ENCODE measurements around the gene TICAM2.

DNA sequence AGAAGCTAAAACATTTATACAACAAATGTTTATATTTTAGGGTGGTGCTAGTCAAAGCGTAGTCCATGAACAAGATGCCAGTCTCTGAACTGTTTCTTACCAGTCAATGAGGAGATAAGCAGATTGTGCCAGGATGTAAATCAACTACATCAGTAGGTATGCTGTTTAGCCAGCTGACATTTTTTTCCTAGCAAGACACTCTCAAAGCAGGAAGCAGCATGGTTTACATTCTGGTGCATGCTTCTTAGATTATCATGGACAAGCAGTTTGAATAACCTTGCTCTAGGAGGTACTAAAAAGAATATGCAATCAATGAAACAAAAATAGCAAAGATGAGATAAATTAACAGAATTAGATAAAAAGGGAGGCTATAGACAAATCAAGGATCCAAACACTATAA lies 17.0 kb downstream of the TICAM2 start:
- TF ChIP-seq MYNN (tag by site-specific recombination; IDR thresholded peaks at IDR 0.05; ENCODE audit: borderline replicate concordance) (no peak), CTCF (tag by site-specific recombination; IDR thresholded peaks at IDR 0.05) (no peak), ZNF664 (tag by site-specific recombination; IDR thresholded peaks at IDR 0.05) (no peak), MEIS1 (CRISPR knock-in tag; IDR thresholded peaks at IDR 0.05; ENCODE audit: borderline replicate concordance) (no peak), ZNF658 (tag by site-specific recombination; IDR thresholded peaks at IDR 0.05) (no peak), SP2 (tag by site-specific recombination; IDR thresholded peaks at IDR 0.05) (no peak), MZF1 (tag by site-specific recombination; IDR thresholded peaks at IDR 0.05; ENCODE audit: borderline replicate concordance) (no peak)
- TF ChIP-seq, protein P1, sequence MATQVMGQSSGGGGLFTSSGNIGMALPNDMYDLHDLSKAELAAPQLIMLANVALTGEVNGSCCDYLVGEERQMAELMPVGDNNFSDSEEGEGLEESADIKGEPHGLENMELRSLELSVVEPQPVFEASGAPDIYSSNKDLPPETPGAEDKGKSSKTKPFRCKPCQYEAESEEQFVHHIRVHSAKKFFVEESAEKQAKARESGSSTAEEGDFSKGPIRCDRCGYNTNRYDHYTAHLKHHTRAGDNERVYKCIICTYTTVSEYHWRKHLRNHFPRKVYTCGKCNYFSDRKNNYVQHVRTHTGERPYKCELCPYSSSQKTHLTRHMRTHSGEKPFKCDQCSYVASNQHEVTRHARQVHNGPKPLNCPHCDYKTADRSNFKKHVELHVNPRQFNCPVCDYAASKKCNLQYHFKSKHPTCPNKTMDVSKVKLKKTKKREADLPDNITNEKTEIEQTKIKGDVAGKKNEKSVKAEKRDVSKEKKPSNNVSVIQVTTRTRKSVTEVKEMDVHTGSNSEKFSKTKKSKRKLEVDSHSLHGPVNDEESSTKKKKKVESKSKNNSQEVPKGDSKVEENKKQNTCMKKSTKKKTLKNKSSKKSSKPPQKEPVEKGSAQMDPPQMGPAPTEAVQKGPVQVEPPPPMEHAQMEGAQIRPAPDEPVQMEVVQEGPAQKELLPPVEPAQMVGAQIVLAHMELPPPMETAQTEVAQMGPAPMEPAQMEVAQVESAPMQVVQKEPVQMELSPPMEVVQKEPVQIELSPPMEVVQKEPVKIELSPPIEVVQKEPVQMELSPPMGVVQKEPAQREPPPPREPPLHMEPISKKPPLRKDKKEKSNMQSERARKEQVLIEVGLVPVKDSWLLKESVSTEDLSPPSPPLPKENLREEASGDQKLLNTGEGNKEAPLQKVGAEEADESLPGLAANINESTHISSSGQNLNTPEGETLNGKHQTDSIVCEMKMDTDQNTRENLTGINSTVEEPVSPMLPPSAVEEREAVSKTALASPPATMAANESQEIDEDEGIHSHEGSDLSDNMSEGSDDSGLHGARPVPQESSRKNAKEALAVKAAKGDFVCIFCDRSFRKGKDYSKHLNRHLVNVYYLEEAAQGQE (tag by site-specific recombination; IDR thresholded peaks at IDR 0.05): no peak

All from HEK293 (cell line).